ENCODE measurements around the gene LPCAT2.

Gene LPCAT2, protein sequence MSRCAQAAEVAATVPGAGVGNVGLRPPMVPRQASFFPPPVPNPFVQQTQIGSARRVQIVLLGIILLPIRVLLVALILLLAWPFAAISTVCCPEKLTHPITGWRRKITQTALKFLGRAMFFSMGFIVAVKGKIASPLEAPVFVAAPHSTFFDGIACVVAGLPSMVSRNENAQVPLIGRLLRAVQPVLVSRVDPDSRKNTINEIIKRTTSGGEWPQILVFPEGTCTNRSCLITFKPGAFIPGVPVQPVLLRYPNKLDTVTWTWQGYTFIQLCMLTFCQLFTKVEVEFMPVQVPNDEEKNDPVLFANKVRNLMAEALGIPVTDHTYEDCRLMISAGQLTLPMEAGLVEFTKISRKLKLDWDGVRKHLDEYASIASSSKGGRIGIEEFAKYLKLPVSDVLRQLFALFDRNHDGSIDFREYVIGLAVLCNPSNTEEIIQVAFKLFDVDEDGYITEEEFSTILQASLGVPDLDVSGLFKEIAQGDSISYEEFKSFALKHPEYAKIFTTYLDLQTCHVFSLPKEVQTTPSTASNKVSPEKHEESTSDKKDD

DNA sequence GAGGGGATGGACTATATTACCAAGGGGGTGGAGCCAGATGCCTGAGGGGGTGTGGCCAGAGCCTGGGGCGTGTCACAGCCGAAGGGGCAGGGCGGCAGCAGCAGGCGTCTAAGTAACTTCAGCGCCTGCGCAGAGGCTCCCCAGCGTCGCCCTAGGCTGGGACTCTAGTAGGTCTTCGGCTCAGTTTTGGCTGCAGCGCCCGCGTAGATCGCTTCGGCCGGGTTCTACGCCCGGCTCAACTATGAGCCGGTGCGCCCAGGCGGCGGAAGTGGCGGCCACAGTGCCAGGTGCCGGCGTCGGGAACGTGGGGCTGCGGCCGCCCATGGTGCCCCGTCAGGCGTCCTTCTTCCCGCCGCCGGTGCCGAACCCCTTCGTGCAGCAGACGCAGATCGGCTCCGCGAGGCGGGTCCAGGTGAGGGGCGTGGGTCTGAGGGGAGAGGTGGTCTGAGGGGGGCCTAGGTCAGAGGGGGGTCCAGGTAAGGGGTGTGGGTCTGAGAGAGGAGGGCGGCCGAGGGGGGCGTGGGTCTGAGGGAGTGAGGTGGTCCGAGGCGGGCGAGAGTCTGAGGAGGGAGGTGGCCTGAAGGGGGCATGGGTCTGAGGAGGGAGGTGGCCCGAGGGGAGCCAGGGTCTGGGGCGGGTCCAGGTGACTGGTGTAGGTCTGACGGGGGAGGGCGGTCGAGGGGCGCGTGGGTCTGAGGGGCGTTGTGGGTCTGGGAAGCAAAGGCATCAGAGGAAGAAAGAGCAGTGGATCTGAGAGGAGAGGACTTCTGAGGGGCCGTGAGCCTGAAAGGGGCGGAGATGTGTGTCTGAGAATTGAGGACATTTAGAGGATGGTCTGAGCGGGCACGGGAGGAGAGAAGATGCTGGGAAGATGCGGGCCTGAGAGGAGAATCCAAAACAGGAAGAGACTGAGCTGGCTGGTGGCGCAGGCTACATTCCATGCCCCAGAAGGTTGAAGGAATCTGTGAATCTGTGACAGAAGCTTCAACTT lies at the start of gene LPCAT2:
Gene LPCAT2, plus strand, starts transcription at position 132 of the 991 bp plus-strand sequence. Its CDS starts 110 bp downstream, at position 242.
- DNase-seq (ENCODE audit: low read depth in 2 of 2) = no peak

DNA sequence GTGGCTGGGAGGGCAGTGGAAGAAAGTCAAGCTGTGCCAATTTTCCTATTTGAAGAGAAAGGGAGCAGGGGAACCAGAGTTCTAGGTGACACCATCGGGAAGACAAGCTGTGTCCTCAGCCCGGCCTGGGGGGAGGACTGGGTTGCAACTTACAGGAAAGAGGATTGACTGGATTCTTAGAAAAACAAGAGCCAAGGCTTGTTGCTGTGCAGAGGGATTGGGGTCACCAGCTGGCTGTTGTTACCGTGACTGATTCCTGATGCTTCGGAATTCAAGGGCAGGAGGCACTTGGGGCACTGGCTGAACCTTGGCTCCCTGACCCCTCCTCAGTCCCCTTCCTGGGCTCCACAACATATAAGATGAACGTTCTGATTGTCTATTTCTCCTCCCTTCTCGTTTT lies 46.6 kb upstream of the LPCAT2 start:
- no peak for DNase-seq (ENCODE audit: low read depth in 2 of 2)

DNA sequence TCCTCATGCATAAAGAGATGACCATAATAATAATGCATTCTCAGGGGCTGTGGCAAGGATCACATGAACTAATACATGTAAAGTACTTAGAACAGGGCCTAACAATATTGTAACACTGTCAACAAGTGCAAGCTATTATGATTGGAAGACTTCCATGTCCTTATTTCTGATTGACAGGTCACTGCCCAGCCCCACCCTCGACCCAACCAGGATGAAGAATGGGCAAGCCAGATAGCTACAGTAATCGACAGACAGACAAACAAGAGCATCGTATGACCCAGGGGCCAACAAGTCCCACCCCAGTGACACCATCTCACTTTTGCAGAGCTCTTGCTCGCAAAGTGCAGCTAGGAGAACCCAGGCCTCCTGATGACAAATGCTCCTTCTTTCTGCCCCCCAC lies 44.5 kb upstream of the LPCAT2 start:
- no peak for DNase-seq (ENCODE audit: low read depth in 2 of 2)

DNA sequence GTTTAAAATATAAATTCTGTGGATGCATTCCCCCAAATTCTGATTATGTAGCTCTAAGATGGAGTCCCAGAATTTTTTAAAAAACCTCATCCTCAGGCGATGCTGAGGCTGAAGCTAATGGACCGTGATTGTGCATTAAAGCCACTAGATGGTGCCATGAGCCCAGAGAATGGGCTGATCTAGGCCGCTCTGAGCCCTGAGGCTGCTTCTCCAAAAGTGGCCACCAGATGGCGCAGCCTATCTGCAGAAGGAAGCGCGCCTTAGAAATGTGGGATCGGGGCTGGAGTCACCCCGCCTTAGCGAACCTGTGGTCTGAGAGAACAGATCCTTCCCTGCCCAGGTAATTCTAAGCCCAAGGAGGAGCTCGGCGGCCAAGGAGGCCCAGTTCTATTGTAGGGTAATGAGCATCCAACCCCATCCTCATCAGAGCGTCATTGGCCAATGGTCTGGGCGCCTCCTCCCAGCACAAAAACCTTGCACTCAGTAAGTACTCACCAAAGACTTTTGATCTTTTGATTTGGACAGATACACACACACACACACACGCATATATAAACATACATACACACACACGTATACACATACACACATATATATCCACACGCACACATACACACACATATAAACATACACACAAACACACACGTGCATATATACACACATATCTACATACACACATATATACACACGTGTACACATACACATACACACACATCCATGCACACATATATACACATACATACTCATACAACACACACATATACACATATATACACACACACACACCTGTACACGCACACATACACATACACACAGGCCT lies 43.6 kb upstream of the LPCAT2 start:
- DNase-seq (ENCODE audit: low read depth in 2 of 2) = peak; percentile 57 to 72

DNA sequence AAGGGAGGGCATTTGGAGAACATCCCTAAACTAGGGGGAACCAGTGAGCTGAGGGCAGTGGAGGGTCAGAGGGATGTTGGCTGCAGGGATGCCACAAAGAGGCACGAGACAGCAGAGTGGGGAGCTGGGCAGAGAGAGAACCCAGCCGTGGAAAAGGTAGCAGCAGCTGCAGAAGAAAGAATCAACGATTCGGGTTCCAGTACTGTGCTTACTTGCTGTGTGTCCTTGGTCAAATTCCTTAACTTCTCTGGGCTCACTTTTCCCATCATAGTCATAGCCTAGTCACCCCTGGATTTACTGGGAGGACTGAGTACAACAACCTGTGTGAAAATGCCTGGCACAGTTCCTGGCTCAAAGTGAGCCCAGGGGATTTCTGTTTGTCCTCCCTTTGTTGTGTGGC lies 42.7 kb upstream of the LPCAT2 start:
- DNase-seq (ENCODE audit: low read depth in 2 of 2) = no peak

DNA sequence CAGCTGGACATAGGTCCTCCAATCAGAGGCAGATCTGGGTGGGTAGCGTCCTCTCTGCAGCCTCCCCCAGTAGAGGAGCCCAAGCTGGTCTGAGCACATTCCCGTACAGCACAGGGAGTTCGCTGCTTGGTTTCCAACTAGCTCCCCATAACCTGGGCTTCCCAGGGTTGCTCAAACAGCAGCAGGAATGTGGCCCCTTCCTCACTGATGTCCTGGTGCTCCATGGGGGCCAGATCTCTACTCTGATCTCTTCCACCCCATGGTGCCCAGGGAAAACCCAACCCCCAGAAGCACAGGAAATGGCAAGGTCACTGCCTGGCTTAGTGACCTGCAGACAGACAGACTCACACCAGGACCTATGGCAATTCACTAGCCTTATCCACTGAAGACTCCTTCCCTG lies 41.0 kb upstream of the LPCAT2 start:
- no peak for DNase-seq (ENCODE audit: low read depth in 2 of 2)

DNA sequence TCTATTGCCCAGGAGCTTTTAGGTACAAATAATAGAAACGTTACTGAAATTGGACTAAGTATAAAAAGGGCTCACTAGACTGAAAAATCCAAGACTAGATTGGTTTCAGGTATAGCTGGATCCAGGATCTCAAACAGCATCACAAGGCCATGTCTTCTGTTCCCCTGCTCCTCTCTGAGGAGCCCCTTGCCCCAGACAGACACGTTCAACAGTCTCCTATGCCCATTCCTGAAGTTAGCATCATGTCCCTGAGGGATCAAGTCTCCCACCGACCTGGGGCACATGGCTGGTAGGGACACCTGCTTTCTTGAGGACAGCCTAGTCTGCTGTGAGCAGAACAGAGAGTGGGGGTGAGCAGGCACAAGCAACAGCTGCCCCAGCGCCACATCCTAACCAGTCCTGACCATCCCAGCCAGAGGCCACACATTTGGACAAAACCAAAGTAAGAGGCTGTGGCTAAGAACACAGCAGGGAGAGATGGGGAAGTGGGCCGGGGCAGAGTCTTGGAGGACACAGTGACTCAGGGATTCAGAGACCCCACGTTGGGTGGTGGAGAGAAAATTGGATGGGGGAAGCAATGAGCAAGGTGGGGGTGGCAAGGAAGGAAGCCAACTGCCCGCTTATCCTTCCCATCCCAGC lies 40.4 kb upstream of the LPCAT2 start:
- DNase-seq (ENCODE audit: low read depth in 2 of 2) = no peak

DNA sequence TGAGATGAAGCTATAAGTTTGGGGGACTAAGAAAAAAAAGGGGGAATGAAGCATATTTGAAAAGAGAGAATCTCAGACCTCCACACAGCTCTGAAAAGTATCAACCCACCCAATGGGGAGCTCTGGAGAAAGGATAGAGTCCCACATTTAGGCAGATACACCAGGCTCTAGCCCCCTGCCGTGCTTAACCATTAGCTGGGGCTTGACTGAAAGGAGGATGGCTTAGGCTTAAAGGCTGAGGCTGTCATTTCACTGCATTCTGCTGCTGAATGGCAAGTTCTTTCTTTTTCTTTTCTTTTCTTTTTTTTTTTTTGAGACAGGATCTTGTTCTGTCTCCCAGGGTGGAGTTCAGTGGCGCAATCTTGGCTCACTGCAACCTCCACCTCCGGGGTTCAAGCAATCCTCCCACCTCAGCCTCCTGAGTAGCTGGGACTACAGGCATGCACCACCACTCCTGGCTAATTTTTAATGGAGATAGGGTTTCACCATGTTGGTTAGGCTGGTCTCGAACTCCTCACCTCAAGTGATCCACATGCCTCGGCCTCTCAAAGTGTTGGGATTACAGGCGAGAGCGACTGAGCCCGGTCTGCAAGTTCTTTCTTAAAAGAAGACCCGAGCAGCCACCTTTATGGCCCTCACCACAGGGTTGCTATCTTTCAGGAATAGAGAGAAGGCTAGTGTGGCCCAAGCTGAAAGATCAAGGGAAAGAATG lies 38.9 kb upstream of the LPCAT2 start:
- DNase-seq (ENCODE audit: low read depth in 2 of 2) = no peak

DNA sequence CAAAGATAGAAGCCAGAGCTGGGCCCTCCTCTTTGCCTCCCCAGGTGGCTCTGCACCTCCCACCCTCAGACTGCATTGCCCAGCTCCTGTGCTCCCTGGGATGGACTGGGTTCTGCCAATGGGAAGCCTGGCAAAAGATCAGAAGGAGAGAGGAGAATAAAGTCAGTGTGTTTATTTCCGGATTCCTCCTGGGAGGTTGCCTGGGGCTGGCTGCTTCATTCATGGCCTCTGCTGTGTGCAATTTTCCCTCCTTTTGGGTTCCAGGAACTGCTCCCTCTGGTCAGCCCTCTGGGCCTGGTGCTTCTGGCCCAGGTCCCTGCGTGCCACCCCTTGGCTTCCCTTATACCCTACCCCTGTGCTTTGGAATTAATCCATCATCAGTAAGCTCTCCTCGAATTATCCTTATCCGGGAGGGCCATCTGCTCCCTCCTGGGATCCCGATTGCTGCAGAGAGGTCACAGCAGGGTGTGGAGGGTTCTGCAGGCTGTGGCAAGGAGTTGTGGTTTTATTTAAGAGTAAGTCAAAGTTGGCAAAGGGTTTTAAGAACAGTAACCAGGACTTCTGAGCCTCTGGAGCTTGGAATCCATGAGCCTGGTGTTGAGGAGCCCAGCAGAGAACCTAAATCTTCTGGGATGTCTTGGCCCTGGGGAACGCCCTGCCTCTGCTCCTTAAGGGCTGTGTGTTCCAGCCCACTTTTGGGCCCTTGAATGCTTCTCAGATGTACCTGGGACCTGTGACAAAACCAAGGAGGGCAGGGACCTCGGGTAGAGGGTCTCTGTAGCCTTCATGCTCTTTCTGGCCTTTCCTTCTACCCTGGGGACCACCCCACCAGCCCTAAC lies 38.1 kb upstream of the LPCAT2 start:
- DNase-seq (ENCODE audit: low read depth in 2 of 2) = no peak

DNA sequence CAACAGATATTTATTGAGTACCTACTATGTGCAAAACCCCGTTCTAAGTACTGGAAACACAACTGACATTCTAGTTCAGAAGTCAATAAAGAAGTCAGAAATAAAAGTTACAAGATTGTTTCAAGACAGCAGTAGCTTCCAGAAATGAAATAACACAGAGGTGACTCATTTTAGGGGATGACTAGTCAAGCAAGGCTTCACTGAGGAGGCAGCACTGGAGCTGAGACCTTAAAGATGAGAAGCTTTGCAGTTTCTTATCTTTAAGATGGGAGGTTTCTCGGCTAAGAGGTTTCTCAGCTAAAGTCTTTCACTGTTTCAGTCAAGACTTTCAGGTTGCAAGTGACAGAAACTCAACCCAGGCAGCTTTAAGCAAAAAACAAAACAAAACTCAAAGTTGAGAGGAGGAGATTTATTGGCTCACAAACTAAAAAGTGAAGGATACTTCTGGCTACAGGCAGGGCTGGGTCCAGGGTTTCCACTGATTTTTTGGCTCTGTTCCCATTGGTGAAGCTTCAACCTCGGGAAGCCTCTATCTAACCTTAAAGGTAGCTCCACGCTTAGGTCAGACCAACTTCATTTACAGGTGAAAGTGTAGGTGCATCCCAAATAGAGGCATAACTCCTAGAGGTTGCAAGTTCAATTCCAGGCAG lies 37.3 kb upstream of the LPCAT2 start:
- DNase-seq (ENCODE audit: low read depth in 2 of 2) = no peak

DNA sequence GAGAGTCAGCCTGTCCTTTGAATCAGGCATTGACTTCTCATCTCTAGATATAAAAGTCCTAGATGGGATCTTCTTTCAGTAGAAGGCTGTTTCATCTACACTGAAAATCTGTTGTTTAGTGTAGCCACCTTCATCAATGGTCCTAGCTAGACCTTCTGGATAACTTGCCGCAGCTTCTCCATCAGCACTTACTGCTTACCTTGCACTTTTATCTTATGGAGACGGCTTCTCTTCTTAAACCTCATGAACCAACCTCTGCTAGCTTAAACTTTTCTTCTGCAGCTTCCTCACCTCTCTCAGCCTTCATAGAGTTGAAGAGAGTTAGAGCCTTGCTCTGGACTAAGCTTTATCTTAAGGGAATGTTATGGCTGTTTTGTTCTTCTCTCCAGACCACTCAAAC lies 35.3 kb upstream of the LPCAT2 start:
- no peak for DNase-seq (ENCODE audit: low read depth in 2 of 2)

DNA sequence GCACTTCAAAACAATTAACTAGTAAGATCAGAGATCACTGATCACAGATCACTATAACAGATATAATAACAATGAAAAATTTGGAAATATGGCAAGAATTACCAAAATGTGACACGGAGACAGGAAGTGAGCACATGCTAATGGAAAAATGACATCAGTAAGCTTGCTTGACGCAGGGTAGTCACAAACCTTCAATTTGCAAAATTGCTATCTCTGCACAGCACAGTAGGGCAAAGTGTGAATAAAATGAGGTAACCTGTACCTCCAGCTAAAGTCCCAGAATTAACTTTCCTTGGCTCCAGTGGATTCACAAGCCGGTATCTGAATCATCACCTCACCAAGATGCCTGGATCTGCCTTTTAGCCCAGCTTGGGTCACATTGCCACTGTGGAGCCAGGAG lies 34.1 kb upstream of the LPCAT2 start:
- no peak for DNase-seq (ENCODE audit: low read depth in 2 of 2)

DNA sequence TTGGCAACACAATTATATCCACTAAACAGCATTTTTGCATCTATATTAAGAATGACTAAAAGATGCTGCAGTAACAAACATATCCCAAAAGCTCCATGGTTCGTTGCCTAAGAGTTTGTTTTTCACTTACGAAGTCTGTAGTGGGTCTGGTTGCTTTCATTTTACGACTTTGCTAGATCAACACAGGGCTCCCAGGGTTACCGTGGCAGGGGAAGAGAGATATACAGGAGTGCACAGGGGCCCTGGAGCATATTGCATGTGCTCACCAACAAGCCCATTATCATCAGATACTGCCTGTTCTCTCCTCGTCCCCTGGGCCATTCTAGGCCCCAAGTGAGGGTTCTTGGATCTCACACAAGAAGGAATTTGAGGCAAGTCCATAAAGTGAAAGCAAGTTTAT lies 33.0 kb upstream of the LPCAT2 start:
- DNase-seq (ENCODE audit: low read depth in 2 of 2) = no peak

DNA sequence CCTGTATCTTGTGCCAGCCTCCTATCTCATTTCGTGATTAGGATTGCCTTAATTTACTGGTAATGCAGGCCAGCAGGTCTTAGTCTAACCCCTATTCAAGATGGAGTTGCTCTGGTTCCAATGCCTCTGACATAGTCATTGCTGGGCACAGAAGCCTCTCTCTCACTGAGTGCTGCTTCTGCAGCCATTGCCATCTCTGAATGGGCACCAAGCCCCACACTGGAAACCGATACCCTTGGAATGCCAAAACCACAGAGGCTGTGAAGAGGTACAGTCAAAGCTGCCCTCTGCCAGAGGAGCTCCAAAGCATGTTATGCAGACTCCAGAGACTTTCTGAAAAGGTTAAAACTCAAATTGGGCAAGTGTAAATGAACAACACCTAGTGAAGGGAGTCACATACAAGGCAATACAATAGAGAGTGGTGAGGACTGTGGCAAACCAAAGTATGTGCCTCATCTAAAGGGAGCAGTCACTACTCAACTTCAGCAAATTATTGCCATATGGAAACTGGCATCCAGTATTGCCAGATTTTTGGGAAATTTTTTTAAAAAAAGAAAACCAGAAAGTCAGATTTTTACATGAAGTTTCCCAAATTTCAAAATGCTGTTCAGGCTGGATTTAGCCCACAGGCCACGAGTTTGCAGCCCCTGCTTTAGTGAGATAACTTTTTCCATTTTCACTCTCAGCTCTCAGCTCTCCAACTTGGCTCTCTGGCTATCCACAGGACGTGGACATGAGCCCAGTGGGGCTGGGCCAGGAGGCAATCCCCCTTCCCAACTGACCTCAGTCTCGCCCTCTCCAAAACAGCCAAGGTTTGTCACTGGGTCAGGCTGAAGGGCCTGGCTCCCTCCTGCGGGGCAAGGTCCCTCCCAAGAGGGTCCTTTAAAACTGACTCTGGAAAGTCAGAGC lies 32.0 kb upstream of the LPCAT2 start:
- no peak for DNase-seq (ENCODE audit: low read depth in 2 of 2)

DNA sequence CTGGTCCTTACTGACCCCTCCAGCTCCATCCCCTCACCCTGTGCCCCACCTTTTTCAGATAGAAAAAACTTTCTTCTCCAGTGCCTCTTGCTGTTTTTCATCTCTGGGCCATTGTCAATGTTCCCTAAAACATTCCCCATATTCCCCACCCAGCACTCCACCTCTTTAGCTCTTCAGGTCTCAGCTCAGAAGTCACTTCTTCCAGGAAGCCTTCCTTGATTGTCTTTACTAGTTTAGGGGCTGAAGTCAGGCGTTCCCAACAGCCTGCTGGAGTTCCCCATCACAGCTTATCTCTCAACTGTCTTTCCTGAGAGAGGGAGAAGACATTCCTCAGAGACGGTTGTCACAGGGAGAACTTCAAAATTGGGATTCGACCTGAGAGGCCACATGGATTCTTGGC lies 31.1 kb upstream of the LPCAT2 start:
- DNase-seq (ENCODE audit: low read depth in 2 of 2) = no peak

DNA sequence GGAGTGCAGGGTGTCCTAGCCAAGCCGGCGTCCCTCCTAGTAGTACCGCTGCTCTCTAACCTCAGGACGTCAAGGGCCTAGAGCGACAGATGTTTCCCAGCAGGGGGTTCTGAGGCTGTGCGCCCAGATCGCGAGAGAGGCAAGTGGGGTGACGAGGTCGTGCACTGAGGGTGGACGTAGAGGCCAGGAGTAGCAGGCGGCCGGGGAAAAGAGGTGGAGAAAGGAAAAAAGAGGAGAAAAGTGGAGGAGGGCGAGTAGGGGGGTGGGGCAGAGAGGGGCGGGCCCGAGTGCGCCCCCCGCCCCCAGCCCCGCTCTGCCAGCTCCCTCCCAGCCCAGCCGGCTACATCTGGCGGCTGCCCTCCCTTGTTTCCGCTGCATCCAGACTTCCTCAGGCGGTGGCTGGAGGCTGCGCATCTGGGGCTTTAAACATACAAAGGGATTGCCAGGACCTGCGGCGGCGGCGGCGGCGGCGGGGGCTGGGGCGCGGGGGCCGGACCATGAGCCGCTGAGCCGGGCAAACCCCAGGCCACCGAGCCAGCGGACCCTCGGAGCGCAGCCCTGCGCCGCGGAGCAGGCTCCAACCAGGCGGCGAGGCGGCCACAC lies 29.9 kb upstream of the LPCAT2 start, which contains the start of gene MMP2:
Gene MMP2, plus strand, starts transcription at position 372 of the 603 bp plus-strand sequence. CDS start 282 bp downstream, outside the sequence.
- no peak for DNase-seq (ENCODE audit: low read depth in 2 of 2)

DNA sequence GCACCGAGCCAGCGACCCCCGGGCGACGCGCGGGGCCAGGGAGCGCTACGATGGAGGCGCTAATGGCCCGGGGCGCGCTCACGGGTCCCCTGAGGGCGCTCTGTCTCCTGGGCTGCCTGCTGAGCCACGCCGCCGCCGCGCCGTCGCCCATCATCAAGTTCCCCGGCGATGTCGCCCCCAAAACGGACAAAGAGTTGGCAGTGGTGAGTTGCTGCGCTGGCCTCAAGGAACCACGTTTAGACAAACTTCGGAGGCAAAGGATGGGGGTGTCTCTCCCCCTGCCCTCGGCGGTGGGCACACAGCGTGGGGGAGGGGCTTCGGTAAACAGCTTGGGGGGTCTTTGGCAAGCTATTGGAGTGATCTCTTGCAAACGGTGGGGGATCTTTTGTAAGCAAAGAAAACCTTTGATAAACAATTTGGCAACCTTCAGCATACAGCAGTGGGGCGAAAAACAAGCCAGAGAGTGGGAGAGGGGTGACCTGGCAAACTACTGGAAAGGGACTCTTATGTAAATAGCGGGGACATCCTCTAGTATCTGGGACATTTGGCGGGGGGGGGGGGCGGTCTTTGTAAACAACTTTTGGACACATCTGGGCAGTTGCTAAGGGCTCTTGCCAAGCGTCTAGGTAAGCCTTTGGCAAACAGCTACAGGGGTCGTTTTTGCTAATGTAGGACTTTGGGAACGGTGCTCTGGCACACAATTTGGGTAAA lies 29.3 kb upstream of the LPCAT2 start:
- DNase-seq (ENCODE audit: low read depth in 2 of 2) = no peak

All from stimulated activated CD8-positive, alpha-beta memory T cell treated with anti-CD3 and anti-CD28 coated beads, Interleukin-7, amount 100 ng/mL, for 1 hour (primary cell).